SKM-1 (cell line): ENCODE results near the gene SIVA1.

Source experiments
- DNase-seq: peaks from one replicate; lab custom pipeline; 2025; ENCODE audit not compliant: unreplicated experiment; lab: John Stamatoyannopoulos, UW

SIVA1 gene

DNA sequence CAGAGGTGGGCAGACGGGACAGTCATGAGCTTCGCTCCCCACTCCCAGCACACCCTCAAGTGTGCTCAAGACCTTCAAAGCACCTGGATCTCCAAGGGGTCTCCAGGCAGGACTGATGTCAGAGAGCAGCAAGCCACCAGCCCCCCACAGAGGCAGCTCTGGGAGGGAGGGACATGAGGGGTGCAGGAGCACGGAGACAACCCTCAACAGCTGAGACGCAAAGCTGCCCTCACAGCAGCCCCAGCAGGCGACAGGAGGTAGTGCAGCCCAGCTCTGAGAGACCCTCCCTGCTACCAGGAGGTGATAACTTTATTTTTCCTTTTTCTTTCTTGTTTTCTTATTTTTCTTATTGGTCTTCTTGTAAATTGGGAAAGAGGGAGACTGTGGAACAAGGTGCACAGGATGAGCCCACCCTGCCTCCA, 17.9 kb downstream of the SIVA1 start:
- DNase-seq: no peak

DNA sequence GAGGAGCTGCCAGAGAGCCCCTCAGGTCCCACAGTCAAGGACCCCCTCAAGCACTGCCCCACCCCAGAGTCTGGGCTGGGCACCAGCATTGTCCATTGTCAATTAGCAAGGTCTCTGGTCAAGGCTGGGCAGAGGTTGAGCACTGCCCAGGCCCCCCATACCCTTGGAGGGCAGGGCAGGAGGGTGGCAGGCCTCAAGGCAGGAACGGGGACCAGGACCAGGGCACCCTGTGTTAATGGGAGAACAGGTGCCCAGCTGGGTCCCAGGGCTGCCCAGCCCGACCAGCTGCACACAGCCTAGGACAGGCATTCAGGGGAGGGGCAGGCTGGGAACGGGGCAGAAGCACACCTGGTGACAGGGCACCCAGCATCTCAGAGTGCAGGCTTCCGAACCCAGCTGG, 18.4 kb downstream of the SIVA1 start:
- no peak for DNase-seq

DNA sequence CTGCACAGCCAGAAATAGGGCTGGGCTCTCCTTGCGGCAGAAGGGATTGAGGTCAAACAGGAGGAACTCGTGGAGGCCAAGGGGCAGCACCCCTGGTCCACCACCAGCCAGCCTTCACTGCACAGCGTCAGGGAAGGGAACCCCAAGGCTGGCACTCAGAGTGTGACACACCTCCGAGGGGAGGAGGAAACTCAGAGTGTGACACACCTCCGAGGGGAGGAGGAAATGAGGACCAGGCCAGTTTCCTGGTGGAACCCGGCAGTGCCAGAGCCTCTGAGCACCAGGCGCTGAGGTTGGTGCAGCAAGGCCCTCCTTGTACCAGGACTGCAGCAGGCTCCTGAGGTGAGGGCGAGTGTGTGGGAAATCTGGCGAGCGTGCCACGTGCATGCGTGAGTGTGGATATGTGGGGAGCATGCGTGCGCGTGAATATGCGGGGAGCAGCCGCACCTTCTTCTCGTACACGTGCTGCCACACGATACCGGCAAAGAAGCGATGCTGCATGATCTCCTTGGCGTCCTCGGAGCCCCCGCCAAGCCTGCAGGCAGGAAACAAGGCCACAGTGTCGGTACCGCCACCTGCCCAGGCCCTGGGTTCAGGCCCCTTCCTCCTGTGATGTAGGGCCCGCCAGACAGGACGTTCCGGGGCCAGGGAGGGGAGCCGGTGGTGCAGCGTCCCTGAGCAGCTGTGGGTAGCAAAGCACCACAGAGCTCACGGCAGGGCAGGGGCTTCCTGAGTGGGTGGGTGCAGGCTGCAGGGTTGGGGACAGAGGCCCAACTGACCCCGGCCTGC, 19.2 kb downstream of the SIVA1 start:
- DNase-seq: no peak

DNA sequence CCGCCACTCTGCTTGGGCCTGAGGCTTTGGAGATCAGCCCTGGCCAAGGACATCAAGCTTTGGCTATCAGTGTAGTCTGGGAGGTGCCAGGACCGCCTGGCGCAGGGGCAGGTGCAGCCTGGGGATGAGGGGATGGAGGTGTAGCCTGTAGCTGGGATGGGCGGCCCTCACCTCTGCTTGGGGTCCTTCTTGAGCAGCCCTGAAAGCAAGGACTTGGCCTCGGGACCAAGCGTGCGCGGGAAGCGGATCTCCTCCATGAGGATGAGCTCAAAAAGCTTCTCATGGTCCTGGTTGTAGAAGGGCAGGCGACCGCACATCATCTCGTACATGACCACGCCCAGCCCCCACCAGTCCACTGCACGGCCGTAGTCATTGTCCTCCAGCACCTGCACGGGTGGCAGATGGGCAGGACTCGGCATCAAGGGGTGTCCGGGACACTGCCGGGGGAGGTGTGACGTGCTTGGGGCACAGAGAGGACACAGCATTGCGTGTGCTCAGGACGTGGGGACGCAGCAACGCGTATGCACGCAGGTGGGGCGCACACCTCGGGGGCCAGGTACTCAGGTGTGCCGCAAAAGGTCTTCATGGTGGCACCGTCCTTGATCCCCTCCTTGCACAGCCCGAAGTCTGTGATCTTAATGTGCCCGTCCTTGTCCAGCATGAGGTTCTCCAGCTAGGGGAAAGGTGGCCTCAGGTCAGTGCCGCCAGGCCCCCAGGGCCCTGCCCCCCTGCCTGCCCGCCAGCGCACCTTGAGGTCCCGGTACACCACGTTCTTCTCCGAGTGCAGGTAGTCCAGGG, 20.0 kb downstream of the SIVA1 start:
- DNase-seq: no peak

DNA sequence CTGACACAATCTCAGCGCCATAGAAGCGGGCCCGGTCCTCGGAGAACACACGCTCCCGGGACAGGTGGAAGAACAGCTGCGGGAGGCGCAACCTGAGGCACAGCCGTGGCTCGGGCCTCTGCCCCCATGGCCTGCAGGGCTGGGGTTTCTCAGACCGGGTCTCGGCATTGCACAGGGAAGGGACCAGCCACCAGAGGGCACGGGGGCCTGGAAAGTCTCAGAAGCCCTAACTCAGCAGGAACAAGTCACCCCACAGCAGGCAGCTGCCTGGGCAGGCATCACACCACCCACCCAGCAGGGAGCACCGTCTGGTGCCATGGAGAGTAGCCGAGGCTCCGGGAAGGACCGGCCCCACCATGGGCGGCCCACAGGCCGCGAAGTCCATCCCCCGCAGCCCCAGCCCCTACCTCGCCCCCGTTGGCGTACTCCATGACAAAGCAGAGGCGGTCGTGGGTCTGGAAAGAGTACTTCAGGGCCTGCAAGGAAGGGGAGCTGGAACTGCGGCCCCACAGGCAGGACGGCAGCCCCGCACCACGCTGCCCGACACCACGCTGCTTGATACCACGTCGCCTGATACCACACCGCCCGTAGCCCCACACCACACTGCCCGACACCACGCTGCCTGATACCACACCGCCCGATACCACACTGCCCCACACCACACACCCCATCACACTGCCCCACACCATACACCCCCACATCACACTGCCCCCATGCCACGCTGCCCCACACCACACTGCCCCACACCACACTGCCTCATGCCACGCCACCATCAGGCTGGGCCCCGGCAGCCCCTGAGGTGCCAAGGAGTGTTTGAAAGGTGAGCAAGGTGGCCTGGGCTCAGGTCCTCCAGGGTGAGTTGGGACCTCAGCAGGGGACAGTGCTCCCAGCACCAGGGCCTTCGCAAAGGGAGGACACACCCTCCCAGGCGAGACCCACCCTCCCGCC, 20.8 kb downstream of the SIVA1 start:
- no peak for DNase-seq

DNA sequence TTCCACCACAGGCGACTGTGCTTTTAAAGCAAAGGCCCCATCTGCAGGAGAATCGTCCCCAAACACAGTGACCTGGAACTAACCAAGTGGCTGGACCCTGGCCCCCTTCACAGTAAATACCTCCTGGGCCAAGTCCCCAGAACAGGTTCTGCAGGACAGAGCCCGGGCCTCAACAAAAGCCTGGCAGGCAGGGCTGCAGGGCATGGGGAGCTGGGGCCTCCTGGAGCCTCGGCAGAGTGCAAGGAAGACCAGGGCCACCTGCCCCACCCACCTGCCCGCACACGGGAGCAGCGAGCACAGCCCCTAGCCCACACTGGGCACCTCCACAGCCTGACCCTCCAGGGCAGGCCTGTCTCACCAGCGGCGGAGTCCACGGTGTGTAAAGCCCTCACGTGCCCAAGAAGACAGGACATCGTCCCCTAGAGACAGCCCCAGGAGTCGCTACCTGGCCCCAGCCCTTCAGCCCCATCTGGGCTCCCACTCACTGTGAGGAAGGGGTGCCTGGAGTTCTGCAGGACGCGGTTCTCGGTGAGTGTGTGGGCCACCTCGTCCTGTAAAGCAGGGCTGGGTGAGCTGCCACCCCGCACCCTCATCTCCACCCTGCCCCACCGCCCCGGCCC, 21.6 kb downstream of the SIVA1 start:
- no peak for DNase-seq

DNA sequence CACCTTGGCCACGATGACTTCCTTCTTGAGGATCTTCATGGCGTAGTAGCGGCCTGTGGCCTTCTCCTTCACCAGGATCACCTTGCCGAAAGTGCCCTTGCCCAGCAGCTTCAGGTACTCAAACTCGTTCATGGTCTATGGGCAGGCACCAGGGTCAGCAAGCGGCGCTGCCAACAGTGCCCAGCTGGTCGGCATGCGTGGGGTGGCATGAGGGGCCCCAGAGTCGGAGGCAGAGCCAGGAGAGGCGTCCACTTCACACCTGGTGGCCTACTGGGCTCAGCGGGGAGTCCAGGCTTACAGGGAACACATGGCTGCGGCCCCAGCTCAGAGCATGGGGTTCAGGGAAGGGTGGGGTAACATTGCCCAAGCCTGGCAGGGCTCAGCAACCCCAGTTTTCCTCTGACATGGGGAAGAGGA, 22.1 kb downstream of the SIVA1 start:
- no peak for DNase-seq

DNA sequence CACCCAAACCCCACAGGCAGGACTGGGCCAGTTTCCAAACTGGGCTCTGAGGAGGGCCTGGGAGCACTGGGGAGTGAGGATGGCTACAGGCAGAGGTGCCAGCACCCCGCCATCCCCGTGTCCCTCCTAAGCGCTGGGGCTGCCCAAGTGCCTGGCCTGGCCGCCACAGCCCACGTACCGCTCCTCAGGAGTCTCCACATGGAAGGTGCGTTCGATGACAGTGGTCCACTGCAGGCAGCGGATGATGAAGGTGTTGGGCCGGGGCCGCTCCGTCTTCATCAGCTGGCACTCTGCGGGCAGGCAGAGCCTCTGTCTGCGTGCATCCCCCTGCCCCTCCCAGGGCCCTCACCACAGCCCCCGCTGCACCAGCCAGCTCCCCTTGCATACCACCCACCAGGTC, 23.5 kb downstream of the SIVA1 start:
- no peak for DNase-seq

DNA sequence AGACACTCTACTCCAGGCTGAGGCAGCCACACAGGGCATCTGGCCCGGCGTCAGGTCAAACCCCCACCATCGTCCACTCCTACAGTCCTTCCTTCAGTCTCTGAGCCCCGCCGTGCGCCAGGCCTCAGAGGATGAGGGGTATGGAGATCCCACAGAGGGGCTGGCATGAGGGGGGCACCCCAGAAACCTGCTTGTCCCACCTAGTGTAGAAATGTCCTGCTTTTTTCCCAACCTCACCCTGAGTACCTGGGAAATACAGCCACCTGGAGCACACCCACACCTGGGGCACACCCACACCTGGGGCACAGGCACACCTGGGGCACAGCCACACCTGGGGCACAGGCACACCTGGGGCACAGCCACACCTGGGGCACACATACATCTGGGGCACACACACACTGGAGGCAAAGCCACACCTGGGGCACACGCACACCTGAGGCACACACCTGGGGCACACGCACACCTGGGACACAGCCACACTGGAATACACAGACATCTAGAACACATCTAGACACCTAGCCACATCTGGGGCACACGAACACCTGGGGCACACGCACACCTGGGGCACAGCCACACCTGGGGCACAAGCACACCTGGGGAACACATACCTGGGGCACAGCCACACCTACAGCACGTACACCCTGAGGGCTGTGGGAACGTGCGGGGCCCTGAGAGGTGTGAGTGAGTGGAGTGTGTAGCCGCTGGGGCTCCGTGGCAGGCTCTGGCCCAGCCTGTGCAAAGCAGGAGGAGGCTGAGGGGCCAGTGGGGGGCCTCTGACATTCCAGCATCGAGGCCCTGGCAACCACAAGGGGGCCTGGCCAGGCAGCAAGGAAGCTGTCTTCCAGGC, 24.2 kb downstream of the SIVA1 start:
- DNase-seq: no peak

DNA sequence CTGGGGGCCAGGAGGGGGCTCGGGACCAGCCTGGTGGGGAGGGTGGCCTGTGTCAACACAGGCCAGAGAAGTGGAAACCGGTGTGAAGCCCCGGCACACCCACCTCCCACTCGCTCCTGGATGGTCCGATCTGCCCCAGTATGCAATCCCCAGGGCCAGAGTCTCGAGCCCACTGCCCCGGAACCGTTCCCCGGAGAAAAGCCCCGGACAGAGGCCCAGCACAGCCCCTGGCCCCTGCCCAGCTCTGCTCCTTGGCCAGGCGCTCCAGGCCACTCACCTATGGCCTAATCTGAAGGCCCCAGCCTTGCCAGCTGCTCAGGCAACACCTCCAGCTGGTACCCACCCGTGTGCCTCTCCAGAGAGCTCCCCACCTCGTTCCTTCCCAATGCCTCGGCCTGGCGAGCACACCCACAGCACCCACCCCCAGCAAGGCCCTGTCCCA, 24.9 kb downstream of the SIVA1 start:
- no peak for DNase-seq

DNA sequence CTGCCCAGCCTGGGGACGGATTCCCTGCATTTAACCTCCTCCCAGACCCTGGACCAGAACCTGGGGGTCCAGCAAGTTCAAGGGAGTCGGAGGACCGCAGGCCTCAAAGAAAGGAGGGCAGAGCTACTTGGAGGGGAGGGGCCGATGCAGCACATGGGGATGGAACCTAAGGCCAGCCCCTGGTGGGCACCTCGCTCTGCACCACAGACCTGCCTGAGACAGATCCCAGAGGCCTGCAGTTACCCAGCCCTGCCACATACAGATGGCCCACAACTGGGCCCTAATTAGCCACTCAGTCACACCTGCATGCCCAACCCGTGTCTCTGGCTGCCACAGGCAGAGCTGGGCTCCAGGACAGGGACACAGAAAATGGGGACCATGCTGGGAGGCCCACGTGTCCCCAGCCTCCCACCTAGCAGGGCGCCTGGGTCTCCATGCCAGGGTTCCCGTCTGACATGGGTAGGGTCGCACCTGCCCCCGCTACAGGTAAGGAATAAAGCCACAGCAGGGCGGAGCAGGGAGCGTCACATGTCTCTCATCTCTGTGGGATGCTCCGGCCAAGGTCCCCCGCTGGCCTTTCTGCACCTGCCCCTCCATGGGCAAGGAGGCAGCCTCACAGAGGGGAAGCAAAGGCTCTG, 25.9 kb downstream of the SIVA1 start:
- no peak for DNase-seq

DNA sequence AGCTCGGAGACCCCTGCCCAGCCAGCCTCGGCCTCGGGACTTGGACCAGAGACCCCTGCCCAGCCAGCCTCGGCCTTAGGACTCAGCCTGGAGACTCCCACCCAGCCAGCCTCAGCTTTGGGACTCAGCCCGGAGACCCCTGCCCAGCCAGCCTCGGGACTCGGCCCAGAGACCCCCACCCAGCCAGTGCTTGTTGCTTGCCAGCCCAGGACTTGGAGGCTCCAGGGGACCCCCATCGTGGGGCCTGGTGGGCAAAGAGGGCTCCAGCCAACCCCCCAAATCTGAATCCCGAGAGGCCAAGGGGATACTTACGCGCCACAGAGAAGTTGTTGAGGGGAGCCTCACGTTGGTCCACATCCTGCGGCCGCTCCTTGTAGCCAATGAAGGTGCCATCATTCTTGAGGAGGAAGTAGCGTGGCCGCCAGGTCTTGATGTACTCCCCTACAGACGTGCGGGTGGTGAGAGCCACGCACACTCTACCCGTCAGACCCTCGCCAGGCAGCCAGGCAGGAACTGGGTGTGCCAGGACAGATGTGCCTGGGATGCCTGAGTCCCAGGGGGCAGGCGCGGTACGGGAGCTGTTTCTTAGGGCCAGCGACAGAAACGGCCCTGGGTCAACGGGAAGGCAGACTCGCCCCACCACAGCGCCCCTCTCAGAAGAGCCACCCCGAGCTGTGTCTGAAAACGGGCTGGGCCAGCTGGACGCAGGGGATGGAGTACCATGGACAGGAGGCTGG, 27.0 kb downstream of the SIVA1 start:
- no peak for DNase-seq

DNA sequence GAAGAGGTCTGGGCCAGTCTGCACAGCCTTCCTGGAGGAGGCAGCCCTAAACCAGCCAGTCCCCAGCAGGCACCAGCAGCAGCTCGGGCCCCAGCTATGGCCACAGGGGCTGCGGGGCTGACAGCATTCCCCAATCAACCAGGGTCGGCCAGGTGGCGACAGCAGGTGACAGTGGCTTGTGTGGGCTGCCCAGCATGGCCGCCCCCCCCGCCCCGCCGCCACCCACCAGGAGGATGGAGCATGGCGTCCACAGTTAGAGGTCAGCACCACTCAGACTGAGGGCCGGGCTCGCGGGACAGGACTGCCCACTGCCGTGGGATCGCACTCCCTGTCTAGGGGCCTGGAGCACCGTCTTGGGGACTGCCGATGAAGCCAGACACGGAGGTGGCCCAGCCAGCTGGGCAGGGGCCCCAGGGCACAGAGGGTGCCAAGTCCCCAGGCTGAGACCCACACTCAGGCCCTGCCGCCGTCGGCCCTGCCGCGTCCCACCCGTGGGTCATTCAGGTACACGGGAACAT, 27.6 kb downstream of the SIVA1 start:
- no peak for DNase-seq

DNA sequence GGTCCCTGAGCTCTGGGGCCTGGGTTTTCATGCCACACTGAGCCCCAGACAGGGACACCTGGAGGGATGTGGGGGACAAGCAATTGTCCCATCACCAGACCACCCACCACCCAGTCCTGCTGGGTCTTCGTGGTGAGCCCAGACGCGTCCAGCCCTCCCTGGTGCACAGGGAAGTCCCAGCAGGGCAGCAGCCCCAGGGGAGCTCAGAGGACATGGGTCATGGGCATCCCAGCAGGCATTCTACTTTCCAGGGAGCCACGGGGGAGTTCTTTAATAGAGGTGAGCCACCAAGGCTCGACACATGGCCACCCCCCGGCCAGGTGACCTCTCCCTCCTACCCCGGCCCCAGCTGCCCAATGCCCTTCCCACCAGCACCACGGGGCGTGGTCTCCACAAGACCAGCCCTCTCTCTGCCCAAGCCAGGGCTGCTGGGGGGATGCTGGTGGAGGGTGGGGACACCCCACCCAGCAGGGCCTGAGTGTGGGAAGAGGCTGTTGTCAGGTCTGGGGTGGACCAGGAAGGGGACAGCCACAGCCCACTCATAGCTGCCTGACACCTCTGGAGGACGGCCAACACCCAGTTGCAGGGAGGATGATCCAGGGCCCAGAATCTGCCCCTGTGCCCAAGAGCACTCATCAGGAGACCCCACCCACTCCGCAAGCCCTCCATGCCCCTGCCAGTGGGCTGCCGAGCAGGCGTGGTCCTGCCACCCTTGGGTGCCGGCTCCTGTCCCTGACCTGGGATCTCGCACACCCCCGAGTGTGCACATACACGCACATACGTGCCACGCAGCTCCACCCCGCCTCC, 28.5 kb downstream of the SIVA1 start:
- DNase-seq: no peak

DNA sequence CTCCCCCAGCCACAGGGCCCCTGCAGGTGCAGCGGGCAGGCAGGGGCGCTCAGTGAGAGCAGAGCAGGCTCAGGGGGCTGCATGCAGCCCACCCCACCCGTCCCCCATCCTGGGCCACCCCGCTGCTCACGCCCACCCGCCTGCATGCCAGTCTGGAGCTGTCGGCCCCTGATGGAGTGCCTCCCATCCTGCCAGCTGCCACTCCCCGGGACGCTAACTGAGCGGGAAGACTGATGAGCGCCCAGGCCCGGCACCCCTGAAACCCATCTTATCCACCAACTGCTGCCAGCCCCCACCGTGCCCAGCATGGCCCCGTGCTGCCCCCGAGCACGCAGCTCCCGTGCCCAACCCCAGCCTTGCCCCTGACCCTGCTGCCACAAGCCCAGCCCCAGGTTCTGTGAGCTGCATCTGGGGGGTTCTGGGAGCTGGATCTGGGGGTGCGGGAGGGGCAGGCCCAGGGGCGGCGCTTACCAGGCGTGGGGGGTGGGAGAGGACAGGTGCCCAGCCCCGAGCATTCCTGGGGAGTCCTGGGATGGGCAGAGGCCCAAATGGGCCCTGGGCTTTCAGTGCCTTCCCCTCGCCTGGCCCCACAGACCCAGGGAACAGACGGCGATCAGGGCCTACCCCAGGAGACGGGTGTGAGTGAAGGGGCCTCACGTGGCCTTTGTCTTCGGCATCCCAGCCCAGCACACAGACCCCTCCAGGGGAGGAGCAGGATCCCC, 29.3 kb downstream of the SIVA1 start:
- DNase-seq: no peak

DNA sequence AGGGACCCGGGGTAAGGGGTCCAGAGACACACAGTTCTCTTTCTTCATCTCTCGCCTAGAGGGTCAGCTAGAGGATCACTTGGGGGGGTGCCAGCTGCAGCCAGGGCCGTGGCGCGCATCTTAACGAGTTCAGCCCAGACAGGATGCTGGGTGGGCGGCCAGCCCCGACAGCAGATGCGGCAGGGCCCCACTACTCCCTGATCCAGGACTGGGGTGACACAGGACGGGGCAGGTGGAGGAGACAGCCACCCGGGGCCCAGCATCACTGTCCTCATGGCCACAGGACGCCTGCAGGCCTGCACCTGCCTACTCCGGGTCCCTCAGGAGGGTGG, 29.8 kb downstream of the SIVA1 start:
- no peak for DNase-seq
